Mesodermal cell (in vitro differentiated cells): ENCODE measurements around the gene PLCH2.

Experiments
- H3K27ac ChIP-seq: 2 replicates; pipeline ENCODE4 v1.7.0; 2013; ENCODE audit warnings: mild to moderate bottlenecking, low read depth, low read length, moderate library complexity; ENCODE audit not compliant: severe bottlenecking
- H3K36me3 ChIP-seq: 2 replicates; pipeline ENCODE4 v1.7.1; 2013; ENCODE audit warnings: mild to moderate bottlenecking, low read length, moderate library complexity; ENCODE audit not compliant: control insufficient read depth, insufficient read depth
- H3K4me1 ChIP-seq: one replicate; pipeline ENCODE4 v1.7.1; 2013; ENCODE audit warnings: mild to moderate bottlenecking, low read length; ENCODE audit not compliant: insufficient read depth, control insufficient read depth, poor library complexity, severe bottlenecking
- H3K4me3 ChIP-seq: 2 replicates; pipeline ENCODE4 v1.7.0; 2013; ENCODE audit warnings: low read length, control low read depth, mild to moderate bottlenecking; ENCODE audit not compliant: insufficient read depth, poor library complexity, severe bottlenecking; ENCODE audit errors: extremely low read depth
- H3K9me3 ChIP-seq: 2 replicates; pipeline ENCODE4 v1.7.1; 2013; ENCODE audit warnings: mild to moderate bottlenecking, low read length, moderate library complexity; ENCODE audit not compliant: control insufficient read depth
- WGBS, 2 experiments: methylation state at CpG; one replicate each; pipeline ENCODE4 v1.1.5; 2013; ENCODE audit warnings: missing lambda C conversion rate in 2 of 2; ENCODE audit not compliant: insufficient coverage in 2 of 2; 5-methylcytosine and 5-hydroxymethylcytosine counted together

PLCH2 gene

GRCh38 chr1:2477791-2478499 lies 1.9 kb downstream of the PLCH2 start:
- Histone ChIP-seq H3K4me3 (no peak overlapping the region), H3K27ac (no peak overlapping the region), H3K4me1 (peaks cover 10% of the 10 kb centered on the region), H3K9me3 (no peaks in the 10 kb centered on the region), H3K36me3 (no peaks in the 10 kb centered on the region)
- 78 to 79% methylated on average over 34 to 35 of the region's 35 CpGs for WGBS, 2 experiments

- Histone ChIP-seq H3K9me3 (no peaks in the 10 kb centered on the region), H3K36me3 (no peaks in the 10 kb centered on the region), H3K4me3 (no peak overlapping the region), H3K27ac (no peak overlapping the region), H3K4me1 (peaks cover 3% of the 10 kb centered on the region)
- 83 to 89% methylated on average over 15 to 20 of the region's 20 CpGs for WGBS, 2 experiments
Measured at GRCh38 chr1:2479186-2479585, 3.1 kb downstream of the PLCH2 start.

- Histone ChIP-seq H3K4me1 (no peaks in the 10 kb centered on the region), H3K9me3 (no peaks in the 10 kb centered on the region), H3K27ac (no peak overlapping the region), H3K4me3 (no peak overlapping the region), H3K36me3 (no peaks in the 10 kb centered on the region)
- WGBS, 2 experiments, result 88 to 92% methylated on average over 27 to 28 of the region's 28 CpGs
Measured at GRCh38 chr1:2479618-2480017, 3.5 kb downstream of the PLCH2 start.

DNA sequence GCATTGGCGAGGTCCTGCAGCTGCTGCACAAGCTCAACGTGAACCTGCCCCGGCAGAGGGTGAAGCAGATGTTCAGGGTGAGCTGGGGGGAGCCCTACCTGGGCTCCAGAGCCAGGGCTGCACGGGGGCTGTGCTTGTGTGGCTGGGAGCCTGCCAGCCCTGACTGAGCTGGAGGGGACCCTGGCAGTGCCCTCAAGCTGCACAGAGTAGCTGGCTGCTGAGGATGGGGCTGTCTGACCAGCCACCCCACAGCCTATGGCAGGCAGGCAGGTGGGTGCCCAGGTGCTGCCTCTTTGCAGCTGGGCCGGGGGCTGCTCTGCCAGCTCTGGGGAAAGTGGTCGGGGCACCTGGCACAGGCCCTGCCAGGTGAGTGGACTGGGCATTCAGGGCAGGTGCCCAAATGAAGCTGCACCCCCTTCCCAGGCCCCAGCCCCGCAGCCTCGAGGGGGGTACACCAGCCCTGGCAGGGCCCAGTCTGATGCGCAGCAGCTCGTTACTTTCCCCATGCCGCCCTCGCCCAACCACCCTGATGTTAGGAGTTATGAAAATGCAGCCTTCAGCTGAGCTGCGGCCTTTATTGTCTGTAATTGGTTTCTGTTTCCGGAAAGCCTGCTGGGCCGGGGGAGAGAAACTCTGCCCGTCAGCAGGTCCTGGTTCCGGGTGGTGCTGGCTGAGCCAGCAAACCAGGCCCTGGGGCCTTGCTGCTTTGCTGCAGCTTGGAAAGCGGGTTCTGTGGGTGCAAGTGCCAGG lies 4.3 kb downstream of the PLCH2 start:
- Histone ChIP-seq H3K9me3 (no peaks in the 10 kb centered on the region), H3K4me1 (no peaks in the 10 kb centered on the region), H3K4me3 (no peak overlapping the region), H3K27ac (no peak overlapping the region), H3K36me3 (no peaks in the 10 kb centered on the region)
- 89 to 90% methylated on average over 16 to 18 of the region's 18 CpGs for WGBS, 2 experiments

DNA sequence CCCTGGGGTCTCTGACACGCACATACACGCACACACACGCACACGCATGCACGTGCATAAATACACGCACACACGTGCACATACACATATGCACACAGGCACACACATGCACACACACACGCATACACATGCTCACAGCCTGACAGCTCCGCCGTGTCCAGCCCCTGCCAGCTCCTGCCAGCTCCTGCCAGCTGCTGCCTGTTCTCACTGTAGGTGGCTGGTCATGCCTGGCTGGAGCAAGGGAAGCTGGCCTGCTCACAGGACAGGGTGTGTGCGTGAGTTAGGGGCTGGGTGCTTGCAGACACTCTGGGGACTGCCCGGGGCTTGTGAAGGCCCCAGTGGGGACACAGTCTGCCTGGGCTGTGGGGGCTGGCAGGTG lies 4.9 kb downstream of the PLCH2 start:
- Histone ChIP-seq H3K9me3 (no peaks in the 10 kb centered on the region), H3K27ac (no peak overlapping the region), H3K36me3 (no peaks in the 10 kb centered on the region), H3K4me3 (no peak overlapping the region), H3K4me1 (no peaks in the 10 kb centered on the region)
- 88 to 97% methylated on average over 12 of the region's 12 CpGs for WGBS, 2 experiments

- Histone ChIP-seq H3K4me1 (no peaks in the 10 kb centered on the region), H3K4me3 (no peak overlapping the region), H3K27ac (no peak overlapping the region), H3K36me3 (no peaks in the 10 kb centered on the region), H3K9me3 (no peaks in the 10 kb centered on the region)
- 90 to 91% methylated on average over 6 to 10 of the region's 10 CpGs for WGBS, 2 experiments
Measured at GRCh38 chr1:2481885-2482284, 5.8 kb downstream of the PLCH2 start.

GRCh38 chr1:2482588-2482987 lies 6.5 kb downstream of the PLCH2 start:
- 78 to 83% methylated on average over 11 of the region's 11 CpGs for WGBS, 2 experiments

GRCh38 chr1:2483026-2483425 lies 6.9 kb downstream of the PLCH2 start:
- H3K36me3 ChIP-seq, result no peaks in the 10 kb centered on the region
- H3K27ac ChIP-seq, result no peak overlapping the region
- no peak overlapping the region for H3K4me3 ChIP-seq
- no peaks in the 10 kb centered on the region for H3K4me1 ChIP-seq
- WGBS, 2 experiments, result 91 to 92% methylated on average over 13 of the region's 13 CpGs
- H3K9me3 ChIP-seq, result no peaks in the 10 kb centered on the region

More at GRCh38 chr1:2482588-2482987, 6.5 kb downstream of the PLCH2 start:
- H3K4me1 ChIP-seq, result no peaks in the 10 kb centered on the region
- H3K36me3 ChIP-seq, result no peaks in the 10 kb centered on the region
- no peaks in the 10 kb centered on the region for H3K9me3 ChIP-seq
- H3K27ac ChIP-seq, result no peak overlapping the region
- no peak overlapping the region for H3K4me3 ChIP-seq

DNA sequence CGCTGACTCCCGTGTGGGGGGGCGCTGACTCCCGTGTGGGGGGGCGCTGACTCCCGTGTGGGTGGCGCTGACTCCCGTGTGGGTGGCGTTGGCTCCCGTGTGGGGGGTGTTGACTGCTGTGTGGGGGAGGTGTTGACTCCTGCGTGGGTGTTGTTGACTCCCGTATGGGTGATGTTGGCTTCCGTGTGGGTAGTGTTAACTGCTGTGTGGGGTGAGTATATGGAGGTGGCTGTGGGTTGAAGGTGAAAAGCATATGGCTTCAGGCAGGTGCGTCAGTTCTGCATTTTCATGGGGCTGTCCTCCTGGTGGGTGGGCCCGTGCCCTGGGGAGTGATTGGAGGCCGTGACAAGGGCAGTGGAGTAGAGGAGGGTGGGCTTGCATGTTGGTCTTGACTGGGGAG lies 7.9 kb downstream of the PLCH2 start:
- Histone ChIP-seq H3K4me1 (no peaks in the 10 kb centered on the region), H3K27ac (no peak overlapping the region), H3K36me3 (no peaks in the 10 kb centered on the region), H3K4me3 (no peak overlapping the region), H3K9me3 (no peaks in the 10 kb centered on the region)
- 85 to 92% methylated on average over 7 to 12 of the region's 16 CpGs for WGBS, 2 experiments

DNA sequence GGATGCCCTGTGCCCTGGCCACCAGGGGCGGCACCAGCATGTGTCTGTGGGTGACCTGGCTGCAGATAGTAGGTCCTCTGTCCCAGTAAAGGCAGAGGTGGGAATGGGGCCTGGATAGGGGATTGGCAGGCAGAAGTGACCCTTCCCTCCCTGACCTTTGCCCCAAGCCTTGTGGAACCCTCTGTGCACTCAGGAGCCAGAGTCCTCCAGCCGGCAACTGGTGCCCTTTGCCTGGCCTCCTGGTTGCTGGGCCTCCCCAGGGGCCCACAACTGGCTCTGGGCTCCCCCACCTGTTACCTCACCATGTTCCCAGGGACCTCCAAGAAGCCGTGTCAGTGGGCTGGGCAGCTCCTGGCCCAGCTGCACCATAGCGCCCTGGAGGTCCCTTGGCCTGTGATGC lies 10.0 kb downstream of the PLCH2 start:
- no peak overlapping the region for H3K27ac ChIP-seq
- WGBS, 2 experiments, result 91 to 93% methylated on average over 3 of the region's 4 CpGs
- H3K4me3 ChIP-seq, result no peak overlapping the region
- no peaks in the 10 kb centered on the region for H3K9me3 ChIP-seq
- no peaks in the 10 kb centered on the region for H3K36me3 ChIP-seq
- H3K4me1 ChIP-seq, result no peaks in the 10 kb centered on the region

DNA sequence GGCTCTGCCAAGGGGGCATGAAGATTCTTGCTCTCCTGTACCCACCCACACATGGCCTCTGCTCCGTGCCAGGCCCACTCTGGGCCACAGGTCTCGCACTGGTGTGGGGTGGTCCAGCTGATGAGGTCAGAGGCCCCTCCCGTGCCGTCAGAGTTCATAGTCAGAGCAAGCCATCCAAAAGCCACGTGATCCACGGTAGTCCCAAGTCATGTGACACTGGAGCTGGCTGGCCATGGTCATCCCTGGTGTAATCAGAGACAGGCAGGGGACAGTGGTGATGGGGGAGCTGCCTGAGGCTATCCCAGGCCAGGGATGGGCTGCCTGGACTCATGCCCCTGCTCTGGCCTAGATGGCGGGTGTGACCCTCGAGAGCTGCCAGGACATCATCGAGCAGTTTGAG lies 10.5 kb downstream of the PLCH2 start:
- 79 to 89% methylated on average over 8 to 9 of the region's 9 CpGs for WGBS, 2 experiments
- Histone ChIP-seq H3K4me3 (no peak overlapping the region), H3K27ac (no peak overlapping the region), H3K9me3 (no peaks in the 10 kb centered on the region), H3K36me3 (no peaks in the 10 kb centered on the region), H3K4me1 (no peaks in the 10 kb centered on the region)
